Esophagus squamous epithelium (tissue), 4 donors: ENCODE data around the gene KRABD2.

ENCODE experiments used
- CTCF ChIP-seq, 6 experiments: fragments of 450-650 bp in 4 of 6; fragments of 200-600 bp in 2 of 6; sonication (generic) in 2 of 6; IDR thresholded peaks; one replicate each; pipeline ENCODE4 v1.5.1; 2016 to 2019; ENCODE audit warnings: antibody characterized with exemption in 6 of 6, mild to moderate bottlenecking in 4 of 6, moderate library complexity in 4 of 6
- POLR2A ChIP-seq, 4 donors: fragments of 450-650 bp; IDR thresholded peaks; one replicate each; pipeline ENCODE4 v1.6.1; 2017; ENCODE audit warnings: antibody characterized with exemption in 4 of 4, mild to moderate bottlenecking in 4 of 4, moderate library complexity in 3 of 4

DNA sequence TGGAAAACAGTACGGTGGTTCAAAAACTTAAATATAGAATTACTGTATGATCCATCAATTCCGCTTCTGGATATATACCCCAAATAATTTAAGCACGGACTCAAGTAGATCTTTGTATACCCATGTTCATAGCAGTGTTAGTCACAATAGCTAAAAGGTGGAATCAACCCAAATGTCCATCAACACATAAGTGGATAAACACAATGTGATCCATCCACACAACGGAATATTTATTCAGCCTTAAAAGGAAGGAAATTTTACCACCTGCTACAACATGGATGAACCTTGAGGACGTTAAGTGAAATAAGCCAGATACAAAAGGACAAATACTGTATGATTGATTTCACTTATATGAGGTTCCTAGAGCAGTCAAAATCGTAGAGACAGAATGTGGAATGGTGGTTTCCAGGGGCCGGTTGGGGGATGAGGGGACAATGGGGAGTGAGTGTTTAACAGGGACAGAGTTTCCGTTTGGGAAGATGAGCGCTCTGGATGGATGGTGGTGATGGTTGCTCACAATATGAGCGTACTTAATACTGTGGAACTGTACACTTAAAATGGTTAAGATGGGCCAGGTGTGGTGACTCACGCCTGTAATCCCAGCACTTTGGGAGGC is 26.5 kb upstream of the KRABD2 start:
- TF ChIP-seq CTCF (IDR thresholded peaks at IDR 0.05) (no peak), POLR2A (IDR thresholded peaks at IDR 0.05) (no peak)
